ENCODE results near the gene MYMK. TPM values are rescaled to one million over a fixed set of nuclear protein-coding genes. Genes with fewer than 3 reads are reported as not detected.

MYMK gene
- total RNA-seq, 2 donors from 2014 or later = not detected

- Histone ChIP-seq H3K9me3 (ENCODE audit: control insufficient read depth, low read length) (no peaks in the 10 kb centered on the region), H3K27me3 (ENCODE audit: control insufficient read depth, insufficient read depth, low read length, poor library complexity, severe bottlenecking) (no peaks in the 10 kb centered on the region), H3K36me3 (ENCODE audit: control insufficient read depth, insufficient read depth, low read length) (no peaks in the 10 kb centered on the region), H3K4me1 (ENCODE audit: control insufficient read depth, insufficient read depth, low read length) (no peaks in the 10 kb centered on the region), H3K27ac (ENCODE audit: low read depth, low read length) (no peak overlapping the region), H3K9ac (ENCODE audit: extremely low read depth, low read length, poor library complexity, severe bottlenecking) (no peak overlapping the region), H3K4me3 (ENCODE audit: low read length) (no peak overlapping the region)
- Mint-ChIP-seq H3K27ac (no peak overlapping the region), H3K9me3 (no peaks in the 10 kb centered on the region), H3K4me1 (no peaks in the 10 kb centered on the region), H3K27me3 (ENCODE audit: insufficient read depth) (no peaks in the 10 kb centered on the region), H3K4me3 (no peak overlapping the region), H3K36me3 (ENCODE audit: low read depth) (no peaks in the 10 kb centered on the region)
- no peak for DNase-seq
- 87 to 89% methylated on average over 3 to 7 of the region's 7 CpGs for WGBS, 2 experiments (ENCODE audit: insufficient coverage in 1 of 2, insufficient read length in 1 of 2)
- TF ChIP-seq, protein P1, sequence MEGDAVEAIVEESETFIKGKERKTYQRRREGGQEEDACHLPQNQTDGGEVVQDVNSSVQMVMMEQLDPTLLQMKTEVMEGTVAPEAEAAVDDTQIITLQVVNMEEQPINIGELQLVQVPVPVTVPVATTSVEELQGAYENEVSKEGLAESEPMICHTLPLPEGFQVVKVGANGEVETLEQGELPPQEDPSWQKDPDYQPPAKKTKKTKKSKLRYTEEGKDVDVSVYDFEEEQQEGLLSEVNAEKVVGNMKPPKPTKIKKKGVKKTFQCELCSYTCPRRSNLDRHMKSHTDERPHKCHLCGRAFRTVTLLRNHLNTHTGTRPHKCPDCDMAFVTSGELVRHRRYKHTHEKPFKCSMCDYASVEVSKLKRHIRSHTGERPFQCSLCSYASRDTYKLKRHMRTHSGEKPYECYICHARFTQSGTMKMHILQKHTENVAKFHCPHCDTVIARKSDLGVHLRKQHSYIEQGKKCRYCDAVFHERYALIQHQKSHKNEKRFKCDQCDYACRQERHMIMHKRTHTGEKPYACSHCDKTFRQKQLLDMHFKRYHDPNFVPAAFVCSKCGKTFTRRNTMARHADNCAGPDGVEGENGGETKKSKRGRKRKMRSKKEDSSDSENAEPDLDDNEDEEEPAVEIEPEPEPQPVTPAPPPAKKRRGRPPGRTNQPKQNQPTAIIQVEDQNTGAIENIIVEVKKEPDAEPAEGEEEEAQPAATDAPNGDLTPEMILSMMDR (conservative IDR thresholded peaks at IDR 0.05) = no peak
Observed at GRCh38 chr9:133551446-133551845, 26.7 kb upstream of the MYMK start.

- no peaks in the 10 kb centered on the region for H3K9me3 Mint-ChIP-seq
- no peak overlapping the region for H3K4me3 Mint-ChIP-seq
- TF ChIP-seq, protein P1 (conservative IDR thresholded peaks at IDR 0.05) = no peak
Observed at GRCh38 chr9:133547116-133547515, 22.4 kb upstream of the MYMK start.

DNA sequence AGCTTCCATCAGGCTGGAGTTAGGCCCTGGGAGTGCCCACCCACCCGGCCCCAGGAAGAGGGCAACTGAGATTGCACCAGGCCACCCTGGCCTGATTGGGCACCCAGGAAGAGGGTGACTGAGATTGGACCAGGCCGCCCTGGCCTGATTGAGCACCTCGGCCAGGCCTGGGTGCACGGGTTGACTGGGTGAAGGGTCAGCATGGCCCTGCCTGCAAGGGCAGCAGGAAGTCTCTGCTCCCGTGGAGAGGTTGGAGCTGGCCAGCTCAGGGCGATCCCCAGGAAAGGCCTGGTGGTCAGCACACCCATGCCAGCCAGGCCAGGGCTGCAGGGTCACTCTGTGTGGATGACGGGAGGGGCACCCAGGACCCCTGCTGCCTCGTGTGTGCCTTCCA lies 21.5 kb upstream of the MYMK start:
- H3K27me3 Mint-ChIP-seq (ENCODE audit: insufficient read depth) = no peaks in the 10 kb centered on the region
- 86% methylated on average over 5 to 8 of the region's 8 CpGs for WGBS, 2 experiments (ENCODE audit: insufficient coverage in 1 of 2, insufficient read length in 1 of 2)
- H3K9me3 Mint-ChIP-seq = no peaks in the 10 kb centered on the region

More at GRCh38 chr9:133547116-133547515, 22.4 kb upstream of the MYMK start:
- no peaks in the 10 kb centered on the region for H3K36me3 ChIP-seq (ENCODE audit: control insufficient read depth, insufficient read depth, low read length)
- H3K9ac ChIP-seq (ENCODE audit: extremely low read depth, low read length, poor library complexity, severe bottlenecking) = no peak overlapping the region
- WGBS, 2 experiments (ENCODE audit: insufficient coverage in 1 of 2, insufficient read length in 1 of 2) = 86 to 92% methylated on average over 15 of the region's 15 CpGs
- DNase-seq = no peak
- H3K4me1 Mint-ChIP-seq = no peaks in the 10 kb centered on the region
- no peaks in the 10 kb centered on the region for H3K9me3 ChIP-seq (ENCODE audit: control insufficient read depth, low read length)
- H3K27ac ChIP-seq (ENCODE audit: low read depth, low read length) = no peak overlapping the region
- no peak overlapping the region for H3K27ac Mint-ChIP-seq
- H3K36me3 Mint-ChIP-seq (ENCODE audit: low read depth) = no peaks in the 10 kb centered on the region
- H3K27me3 Mint-ChIP-seq (ENCODE audit: insufficient read depth) = no peaks in the 10 kb centered on the region
- no peak overlapping the region for H3K4me3 ChIP-seq (ENCODE audit: low read length)
- no peaks in the 10 kb centered on the region for H3K27me3 ChIP-seq (ENCODE audit: control insufficient read depth, insufficient read depth, low read length, poor library complexity, severe bottlenecking)
- H3K4me1 ChIP-seq (ENCODE audit: control insufficient read depth, insufficient read depth, low read length) = no peaks in the 10 kb centered on the region

More for the DNA sequence above, 21.5 kb upstream of the MYMK start:
- Histone ChIP-seq H3K4me1 (ENCODE audit: control insufficient read depth, insufficient read depth, low read length) (no peaks in the 10 kb centered on the region), H3K36me3 (ENCODE audit: control insufficient read depth, insufficient read depth, low read length) (no peaks in the 10 kb centered on the region), H3K27me3 (ENCODE audit: control insufficient read depth, insufficient read depth, low read length, poor library complexity, severe bottlenecking) (no peaks in the 10 kb centered on the region), H3K9ac (ENCODE audit: extremely low read depth, low read length, poor library complexity, severe bottlenecking) (no peak overlapping the region), H3K9me3 (ENCODE audit: control insufficient read depth, low read length) (no peaks in the 10 kb centered on the region), H3K27ac (ENCODE audit: low read depth, low read length) (no peak overlapping the region), H3K4me3 (ENCODE audit: low read length) (no peak overlapping the region)
- TF ChIP-seq, protein P1 (conservative IDR thresholded peaks at IDR 0.05) = no peak
- Mint-ChIP-seq H3K36me3 (ENCODE audit: low read depth) (no peaks in the 10 kb centered on the region), H3K4me1 (no peaks in the 10 kb centered on the region), H3K4me3 (no peak overlapping the region), H3K27ac (no peak overlapping the region)
- DNase-seq = no peak
